Erythroblast (primary cell): Measurements from ENCODE around the gene FGF12.

Experiments used
- DNase-seq, 2 experiments: peaks; one replicate each; lab custom pipeline; 2025; lab: John Stamatoyannopoulos, UW
- GATA1 ChIP-seq: IDR thresholded peaks from 2 replicates; pipeline ENCODE4 v1.6.1; 2011; ENCODE audit warnings: low read depth, mild to moderate bottlenecking, control low read depth, low read length, moderate library complexity
- POLR2A ChIP-seq: IDR thresholded peaks from 2 replicates; pipeline ENCODE4 v1.6.1; 2011; ENCODE audit warnings: mild to moderate bottlenecking, low read length

Gene FGF12

DNA sequence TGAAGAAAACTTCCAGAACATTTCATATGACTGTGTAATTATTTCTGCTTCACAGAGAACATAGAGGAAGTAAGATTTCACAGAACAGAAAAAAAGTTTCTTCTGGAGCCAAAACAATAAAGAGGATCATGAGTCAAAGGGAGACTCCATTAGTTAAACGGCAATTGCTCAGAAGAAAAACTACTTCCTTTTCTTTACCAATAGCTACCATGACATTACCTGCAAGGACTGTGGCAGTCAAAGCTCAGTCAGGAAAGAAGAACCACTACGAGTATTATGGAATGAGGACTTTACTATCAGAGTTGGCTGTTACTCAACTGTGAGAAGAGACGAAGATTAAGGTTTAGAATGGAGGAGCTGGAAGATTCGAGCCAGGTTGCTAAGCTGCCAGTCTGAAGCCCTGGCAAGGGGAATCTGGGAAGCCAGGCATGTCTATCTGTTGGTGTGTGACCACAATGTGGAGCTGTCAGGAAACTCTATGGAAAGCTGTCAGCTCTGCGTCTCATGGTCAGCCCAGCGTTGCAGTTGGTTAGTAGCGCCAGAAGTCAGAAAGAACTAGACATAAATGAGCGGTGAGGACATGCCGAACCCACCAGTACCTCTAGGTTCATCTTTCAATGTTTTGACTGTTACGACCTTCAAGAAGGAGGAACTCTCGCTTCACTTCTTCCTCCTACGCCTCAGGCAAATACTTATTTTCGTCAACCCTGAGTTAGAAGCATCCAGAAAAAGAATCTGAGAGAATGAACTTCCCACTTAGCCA is 604.3 kb downstream of the FGF12 start:
- TF ChIP-seq GATA1 (no peak), POLR2A (no peak)
- no peak for DNase-seq

DNA sequence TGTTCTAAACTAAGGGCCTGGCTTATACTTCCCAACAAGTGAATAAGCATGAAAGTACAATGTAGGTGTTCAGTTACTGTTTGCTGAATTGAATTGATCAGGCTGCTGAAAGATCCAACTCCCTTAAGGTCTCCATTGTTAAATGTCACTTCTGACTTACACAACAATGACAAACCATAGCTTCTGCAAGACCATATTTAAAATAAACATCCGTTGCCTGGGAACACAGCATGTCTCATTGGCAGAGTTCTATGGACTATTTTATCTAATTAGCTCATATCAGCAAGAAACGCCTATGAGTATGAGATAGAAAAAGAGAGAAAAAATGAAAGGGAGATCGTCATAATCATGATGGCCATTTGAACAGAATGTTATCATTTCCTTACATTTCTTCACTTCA is 605.4 kb downstream of the FGF12 start:
- TF ChIP-seq POLR2A (no peak), GATA1 (no peak)
- no peak for DNase-seq

DNA sequence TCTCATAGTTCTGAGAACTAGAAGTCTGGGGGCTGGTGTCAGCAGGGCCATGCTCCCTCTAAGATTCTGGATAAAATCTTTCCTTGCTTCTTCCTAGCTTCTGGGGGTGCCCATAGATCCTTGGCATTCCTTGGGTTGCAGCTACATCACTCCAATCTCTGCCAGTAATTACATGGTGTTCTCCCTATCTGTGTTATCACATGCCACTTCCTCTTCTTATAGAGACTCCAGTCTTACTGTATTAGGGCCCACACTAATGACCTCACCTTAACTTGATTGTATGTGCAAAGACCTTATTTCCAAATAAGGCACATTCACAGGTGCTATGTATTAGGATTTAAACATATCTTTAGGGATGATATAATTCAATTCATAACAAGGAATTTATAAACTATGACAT is 618.5 kb downstream of the FGF12 start:
- TF ChIP-seq GATA1: no peak
- no peak for TF ChIP-seq POLR2A

DNA sequence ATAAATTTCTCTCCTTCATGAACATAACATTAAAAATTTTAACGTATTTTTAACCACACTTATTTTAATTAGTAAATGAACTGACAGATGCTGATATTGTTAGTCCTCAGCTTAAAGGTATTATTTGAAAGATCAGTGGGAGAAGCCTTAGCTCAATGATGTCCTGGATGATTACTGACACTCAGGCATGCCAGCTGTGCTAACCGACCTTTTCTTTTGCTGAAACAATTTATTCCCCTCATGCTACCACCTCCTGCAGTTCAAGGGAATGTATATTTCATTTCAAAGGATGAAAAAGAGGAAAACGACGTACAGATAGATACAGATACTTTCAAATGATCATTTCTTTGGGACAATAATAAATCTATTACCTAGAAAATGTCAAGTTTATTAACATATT is 620.8 kb downstream of the FGF12 start:
- TF ChIP-seq GATA1 (no peak), POLR2A (no peak)
- no peak for DNase-seq

More for the DNA sequence above, 618.5 kb downstream of the FGF12 start:
- DNase-seq: no peak

DNA sequence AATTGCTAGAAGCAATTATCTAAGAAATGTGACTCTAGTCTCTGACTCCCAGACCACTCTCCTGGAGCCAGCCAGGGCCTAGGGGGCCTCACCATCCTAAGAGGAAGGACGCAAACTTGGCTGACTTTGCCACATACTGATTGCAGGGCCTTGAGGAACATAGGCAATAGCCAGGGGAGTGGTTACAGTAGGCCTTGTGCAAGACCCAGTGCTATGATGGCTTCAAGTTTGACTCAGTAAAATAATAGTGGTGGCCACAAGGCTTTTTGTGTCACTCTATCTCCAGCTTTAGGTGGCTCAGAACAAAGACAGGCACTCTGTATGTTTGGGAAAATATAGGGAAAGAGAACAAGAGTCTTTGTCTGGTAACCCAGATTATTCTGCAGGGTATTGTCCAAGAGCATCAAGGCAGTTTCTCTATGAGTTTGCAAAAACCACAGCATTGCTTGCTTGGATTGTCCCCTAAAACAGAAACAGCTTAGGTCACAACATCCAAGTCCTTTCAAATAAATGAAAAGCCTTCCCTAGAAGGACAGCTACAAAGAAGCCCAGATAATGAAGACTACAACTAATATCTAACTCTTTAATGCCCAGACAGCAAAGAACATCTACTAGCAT is 634.8 kb downstream of the FGF12 start:
- TF ChIP-seq POLR2A (no peak), GATA1 (no peak)
- no peak for DNase-seq

DNA sequence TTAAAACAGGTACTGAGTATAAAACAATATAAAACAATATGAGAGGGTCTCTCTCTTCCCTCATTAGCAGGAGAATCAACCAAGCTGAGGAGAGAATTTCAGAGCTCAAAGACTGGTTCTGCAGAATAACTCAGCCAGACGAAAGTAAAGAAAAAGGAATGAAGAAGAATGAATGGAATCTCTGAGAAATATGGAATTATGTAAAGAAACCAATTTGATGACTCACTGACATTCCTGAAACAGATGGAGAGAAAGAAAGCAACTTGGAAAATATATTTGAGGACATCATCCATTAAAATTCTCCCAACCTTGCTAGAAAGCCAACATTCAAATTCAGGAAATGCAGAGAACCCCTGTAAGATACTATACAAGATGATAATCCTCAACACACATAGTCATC is 635.5 kb downstream of the FGF12 start:
- no peak for DNase-seq
- TF ChIP-seq GATA1 (no peak), POLR2A (no peak)

DNA sequence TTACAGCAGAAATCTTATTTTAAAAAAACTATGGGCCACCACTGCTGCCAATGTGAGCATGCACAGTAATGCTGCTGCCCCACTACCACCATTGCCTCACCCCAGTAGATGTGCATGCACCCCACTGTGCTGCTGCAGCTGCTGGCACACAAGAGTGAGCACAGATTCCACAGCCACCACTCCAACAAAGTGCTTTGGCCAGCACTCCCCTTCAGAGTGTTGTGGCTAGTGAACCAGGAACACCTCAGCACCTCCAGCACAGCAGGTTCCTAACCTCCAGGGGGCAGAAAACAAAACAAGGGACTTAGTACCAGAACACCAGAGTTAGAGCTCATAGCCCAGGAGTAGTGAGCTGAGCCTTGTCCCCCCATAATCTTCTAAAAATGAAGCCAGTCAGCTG is 636.8 kb downstream of the FGF12 start:
- no peak for DNase-seq
- TF ChIP-seq POLR2A: no peak
- no peak for TF ChIP-seq GATA1
